Measurements from ENCODE around the gene SHISA6. TPM values are rescaled to one million over a fixed set of nuclear protein-coding genes. Genes with fewer than 3 reads are reported as not detected.

SHISA6 gene
- polyA plus RNA-seq, 1 experiment = not detected

DNA sequence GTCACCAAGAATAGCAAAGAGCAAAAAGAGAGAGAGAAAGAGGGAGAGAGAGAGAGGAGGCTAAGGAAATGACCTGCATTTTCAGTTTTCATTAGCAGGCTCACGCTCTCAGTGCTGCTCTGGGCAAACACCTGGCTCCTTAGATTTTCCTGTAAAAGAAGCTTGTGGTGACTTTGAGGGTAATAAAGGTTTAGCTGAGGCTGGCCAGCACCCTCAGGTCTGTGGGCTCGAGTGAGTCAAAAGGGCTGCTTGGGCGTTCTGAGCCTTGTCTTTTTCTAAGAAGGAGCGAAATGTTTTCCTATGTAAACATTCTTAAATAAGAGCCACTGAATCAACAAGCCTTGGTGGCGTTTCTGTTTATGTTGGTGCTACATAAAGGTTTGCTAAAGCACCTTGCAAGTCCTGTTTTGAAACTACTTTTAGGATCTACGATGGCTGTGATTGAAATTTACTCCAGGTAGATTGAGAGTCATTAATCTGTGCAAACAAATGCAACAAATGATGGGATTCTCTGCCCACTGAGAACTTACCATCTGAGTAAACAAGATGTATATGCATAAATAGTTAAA is 38.8 kb downstream of the SHISA6 start:
- H3K4me3 ChIP-seq (ENCODE audit: low read depth, low read length) = no peak overlapping the region
- H3K36me3 ChIP-seq (ENCODE audit: control insufficient read depth, insufficient read depth, low read length) = no peaks in the 10 kb centered on the region
- no peak for TF ChIP-seq CTCF (IDR thresholded peaks at IDR 0.05; ENCODE audit: insufficient read depth, low read depth, low read length)
- CTCF ChIA-PET = interaction anchor here (0.9 kb wide), 1 partner anchor 20 kb away, joined by 3 read pairs; no protein-coding TSS in a partner anchor
- POLR2A ChIA-PET = no interaction called here
- no peak for DNase-seq (ENCODE audit: low read depth)
- no peaks in the 10 kb centered on the region for H3K27me3 ChIP-seq (ENCODE audit: control insufficient read depth, insufficient read depth, low read length)

DNA sequence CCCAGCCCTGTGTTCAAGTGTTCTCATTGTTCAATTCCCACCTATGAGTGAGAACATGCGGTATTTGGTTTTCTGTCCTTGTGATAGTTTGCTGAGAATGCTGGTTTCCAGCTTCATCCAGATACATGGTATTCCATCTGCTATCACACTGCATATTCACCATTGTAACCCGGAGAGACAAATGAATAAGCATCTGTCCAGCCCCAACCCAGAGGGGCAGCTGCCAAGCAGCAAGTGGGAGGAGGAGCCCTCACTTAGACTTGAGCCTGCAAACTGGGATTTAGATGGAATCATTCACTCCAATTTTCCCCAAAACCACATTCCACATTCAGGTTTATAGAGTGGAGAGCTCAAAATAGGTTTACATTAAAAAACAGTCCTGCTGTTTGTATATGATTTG is 41.6 kb downstream of the SHISA6 start:
- Histone ChIP-seq H3K4me3 (ENCODE audit: low read depth, low read length) (no peak overlapping the region), H3K27me3 (ENCODE audit: control insufficient read depth, insufficient read depth, low read length) (no peaks in the 10 kb centered on the region), H3K36me3 (ENCODE audit: control insufficient read depth, insufficient read depth, low read length) (no peaks in the 10 kb centered on the region)
- TF ChIP-seq CTCF (IDR thresholded peaks at IDR 0.05; ENCODE audit: insufficient read depth, low read depth, low read length) = no peak
- CTCF ChIA-PET = no interaction called here
- POLR2A ChIA-PET = no interaction called here
- DNase-seq (ENCODE audit: low read depth) = no peak

GRCh38 chr17:11284811-11285210 is 43.8 kb downstream of the SHISA6 start:
- no peak for DNase-seq (ENCODE audit: low read depth)
- Histone ChIP-seq H3K4me3 (ENCODE audit: low read depth, low read length) (no peak overlapping the region), H3K27me3 (ENCODE audit: control insufficient read depth, insufficient read depth, low read length) (no peaks in the 10 kb centered on the region), H3K36me3 (ENCODE audit: control insufficient read depth, insufficient read depth, low read length) (no peaks in the 10 kb centered on the region)
- TF ChIP-seq CTCF (IDR thresholded peaks at IDR 0.05; ENCODE audit: insufficient read depth, low read depth, low read length) = no peak
- POLR2A ChIA-PET = no interaction called here
- CTCF ChIA-PET = no interaction called here

GRCh38 chr17:11285946-11286345 is 44.9 kb downstream of the SHISA6 start:
- ChIA-PET POLR2A (no interaction called here), CTCF (no interaction called here)
- TF ChIP-seq CTCF (IDR thresholded peaks at IDR 0.05; ENCODE audit: insufficient read depth, low read depth, low read length) = no peak
- Histone ChIP-seq H3K4me3 (ENCODE audit: low read depth, low read length) (no peak overlapping the region), H3K36me3 (ENCODE audit: control insufficient read depth, insufficient read depth, low read length) (no peaks in the 10 kb centered on the region), H3K27me3 (ENCODE audit: control insufficient read depth, insufficient read depth, low read length) (no peaks in the 10 kb centered on the region)
- DNase-seq (ENCODE audit: low read depth) = no peak

DNA sequence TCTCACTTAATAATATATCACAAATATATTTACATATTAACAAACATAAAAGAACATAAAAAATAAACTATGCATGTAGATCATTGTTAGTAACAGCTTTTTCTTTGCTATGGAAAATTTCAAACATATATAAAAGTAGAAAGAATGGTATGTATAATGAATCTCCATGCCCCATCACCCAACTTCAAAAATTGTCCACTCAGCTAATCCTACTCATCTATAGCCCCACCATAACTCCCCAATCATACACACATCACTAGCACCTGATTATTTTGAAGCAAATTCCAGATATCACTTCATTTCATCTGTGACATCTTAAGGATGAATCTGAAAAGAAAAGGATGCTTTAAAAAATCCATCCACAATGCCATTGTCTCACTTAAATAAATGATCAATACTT is 46.8 kb downstream of the SHISA6 start:
- DNase-seq (ENCODE audit: low read depth) = no peak
- Histone ChIP-seq H3K27me3 (ENCODE audit: control insufficient read depth, insufficient read depth, low read length) (no peaks in the 10 kb centered on the region), H3K36me3 (ENCODE audit: control insufficient read depth, insufficient read depth, low read length) (no peaks in the 10 kb centered on the region), H3K4me3 (ENCODE audit: low read depth, low read length) (no peak overlapping the region)
- POLR2A ChIA-PET = no interaction called here
- CTCF ChIA-PET = no interaction called here
- no peak for TF ChIP-seq CTCF (IDR thresholded peaks at IDR 0.05; ENCODE audit: insufficient read depth, low read depth, low read length)
